ENCODE results near the gene NDNF. TPM values are rescaled to one million over a fixed set of nuclear protein-coding genes. Genes with fewer than 3 reads are reported as not detected.

The NDNF gene, protein sequence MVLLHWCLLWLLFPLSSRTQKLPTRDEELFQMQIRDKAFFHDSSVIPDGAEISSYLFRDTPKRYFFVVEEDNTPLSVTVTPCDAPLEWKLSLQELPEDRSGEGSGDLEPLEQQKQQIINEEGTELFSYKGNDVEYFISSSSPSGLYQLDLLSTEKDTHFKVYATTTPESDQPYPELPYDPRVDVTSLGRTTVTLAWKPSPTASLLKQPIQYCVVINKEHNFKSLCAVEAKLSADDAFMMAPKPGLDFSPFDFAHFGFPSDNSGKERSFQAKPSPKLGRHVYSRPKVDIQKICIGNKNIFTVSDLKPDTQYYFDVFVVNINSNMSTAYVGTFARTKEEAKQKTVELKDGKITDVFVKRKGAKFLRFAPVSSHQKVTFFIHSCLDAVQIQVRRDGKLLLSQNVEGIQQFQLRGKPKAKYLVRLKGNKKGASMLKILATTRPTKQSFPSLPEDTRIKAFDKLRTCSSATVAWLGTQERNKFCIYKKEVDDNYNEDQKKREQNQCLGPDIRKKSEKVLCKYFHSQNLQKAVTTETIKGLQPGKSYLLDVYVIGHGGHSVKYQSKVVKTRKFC
- 0.09 and 0.32 TPM in 2 replicates for total RNA-seq

DNA sequence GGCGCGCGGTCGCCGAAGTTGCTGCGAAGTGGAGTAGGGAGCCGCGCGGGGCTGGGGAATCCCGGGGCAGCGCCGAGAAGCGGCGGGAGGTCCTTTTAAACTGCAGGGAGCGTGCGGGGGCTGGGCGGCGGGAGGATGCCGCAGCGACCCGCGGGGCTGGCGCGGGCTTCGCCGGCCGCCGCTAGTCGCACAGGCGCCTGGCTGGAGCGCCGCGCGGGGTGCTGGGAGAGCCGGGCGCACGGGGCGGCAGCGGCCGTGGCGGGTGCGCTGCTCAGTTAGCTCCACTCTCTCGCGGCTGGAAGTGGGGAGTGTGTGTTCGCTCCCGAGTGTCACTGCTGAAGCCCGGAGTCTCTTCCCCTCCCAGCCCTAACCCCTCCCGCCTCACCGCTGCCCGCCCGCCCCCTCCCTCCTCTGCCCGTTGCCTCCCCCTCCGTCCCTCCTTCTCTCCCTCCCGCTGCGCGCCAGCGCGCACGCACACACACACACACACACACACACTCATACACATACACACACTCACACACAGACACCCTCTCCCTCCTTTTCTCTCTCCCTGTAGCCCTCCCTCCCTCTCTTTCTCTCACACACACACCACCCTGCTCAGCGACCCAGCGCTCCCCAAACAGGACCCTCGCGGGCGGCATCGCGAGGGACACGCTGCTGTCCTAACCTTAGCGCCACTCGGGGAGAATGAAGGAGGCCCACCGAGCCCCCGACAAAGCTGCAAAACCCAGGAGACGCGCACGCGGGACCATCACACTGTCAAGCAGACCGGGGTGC is at the start of gene NDNF:
Gene NDNF (minus strand): TSS at position 312 of the 780 bp plus-strand sequence. CDS start 26,698 bp downstream, outside the sequence.

Other genes starting within 250 kb of the NDNF start
- gene PRDM5, start 149.8 kb downstream of the NDNF start, total RNA-seq, result 14.5 and 15.4 TPM in 2 replicates
- gene TNIP3, start 91.8 kb upstream of the NDNF start, total RNA-seq, result 0.32 and 0.43 TPM in 2 replicates